ENCODE data around the gene MPST.
"Not testable (repeated sequence)": the region's sequence is repeated elsewhere in the genome, so short reads cannot be mapped to it uniquely, and the experiment has no call there.

The MPST gene

DNA sequence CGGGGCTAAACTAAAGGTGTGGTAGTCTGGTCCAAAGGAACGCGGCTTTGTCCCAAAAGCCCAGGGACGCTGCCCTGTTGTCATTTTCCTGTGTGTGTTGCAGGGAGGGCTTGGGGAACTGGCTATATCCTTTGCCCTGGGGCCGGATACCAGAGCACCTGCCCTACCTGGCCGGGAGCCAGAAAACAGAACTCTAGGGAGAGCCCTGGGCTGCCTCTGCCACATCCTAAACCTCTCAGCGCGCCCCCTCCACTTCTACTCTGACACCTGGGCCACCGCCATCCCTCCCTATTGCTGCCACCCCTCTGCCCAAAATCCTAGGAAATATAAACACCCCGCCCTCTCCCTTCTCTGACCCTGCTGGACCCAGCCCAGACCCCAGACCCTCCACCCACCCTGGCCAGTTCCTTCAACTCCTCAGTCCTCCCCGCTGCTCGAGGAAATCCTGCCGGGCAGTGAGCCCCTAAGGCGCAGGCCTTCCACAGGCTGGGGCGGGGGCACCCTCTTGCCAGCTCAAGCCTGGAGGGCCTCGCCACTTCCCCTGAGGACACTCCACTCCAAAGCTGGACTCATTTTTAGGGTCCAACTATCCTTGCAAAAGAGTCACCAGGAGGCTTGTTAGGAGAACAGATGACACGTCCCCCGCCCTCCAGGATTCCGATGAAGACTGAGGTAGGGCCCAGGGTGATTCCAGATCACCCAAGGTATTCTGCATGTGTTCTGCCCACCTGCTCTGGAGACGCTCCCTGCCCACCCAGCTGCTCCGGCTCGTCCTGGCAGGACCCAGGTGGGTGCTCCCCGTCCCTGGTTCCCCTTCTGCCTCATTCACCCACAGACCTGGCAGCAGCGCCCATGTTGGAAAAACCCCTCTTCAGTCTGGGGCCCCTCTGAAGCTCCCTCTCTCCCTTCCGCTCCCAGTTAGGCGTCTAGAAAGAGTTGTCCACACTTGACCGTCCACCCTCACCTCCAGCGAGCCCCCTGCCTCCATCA, 44.2 kb downstream of the MPST start:
- peak; percentile 82 for DNase-seq

GRCh38 chr22:37064553-37064952, 45.0 kb downstream of the MPST start:
- no peak for DNase-seq

- no peak for DNase-seq
These were observed 45.6 kb downstream of the MPST start for GRCh38 chr22:37065180-37065579.

- no peak for DNase-seq
These were observed 46.4 kb downstream of the MPST start for GRCh38 chr22:37065961-37066360.

DNA sequence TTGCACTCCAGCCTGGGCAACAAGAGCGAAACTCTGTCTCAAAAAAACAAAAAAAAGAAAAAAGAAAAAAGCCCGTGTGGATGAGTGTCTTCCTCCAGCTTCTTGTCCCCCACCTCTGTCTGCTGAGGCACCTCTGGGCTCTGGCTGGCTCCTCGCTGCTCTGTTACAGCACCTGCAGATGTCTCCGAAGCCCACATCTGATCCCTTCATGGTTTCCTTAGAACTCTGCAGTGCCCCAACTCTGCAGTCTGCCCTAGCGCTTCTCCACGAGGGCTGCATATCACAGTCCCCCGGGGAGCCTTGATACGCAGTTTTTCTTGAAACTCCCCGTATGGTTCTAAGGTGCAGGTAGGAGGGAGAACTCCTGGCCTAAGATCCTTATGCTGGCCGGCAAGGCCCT, 47.9 kb downstream of the MPST start:
- DNase-seq, result no peak

GRCh38 chr22:37068859-37069258, 49.3 kb downstream of the MPST start:
- no peak for DNase-seq

- DNase-seq, result no peak
These were observed 49.8 kb downstream of the MPST start for GRCh38 chr22:37069319-37069718.

- DNase-seq, result no peak
These were observed 50.2 kb downstream of the MPST start for GRCh38 chr22:37069719-37070118.

DNA sequence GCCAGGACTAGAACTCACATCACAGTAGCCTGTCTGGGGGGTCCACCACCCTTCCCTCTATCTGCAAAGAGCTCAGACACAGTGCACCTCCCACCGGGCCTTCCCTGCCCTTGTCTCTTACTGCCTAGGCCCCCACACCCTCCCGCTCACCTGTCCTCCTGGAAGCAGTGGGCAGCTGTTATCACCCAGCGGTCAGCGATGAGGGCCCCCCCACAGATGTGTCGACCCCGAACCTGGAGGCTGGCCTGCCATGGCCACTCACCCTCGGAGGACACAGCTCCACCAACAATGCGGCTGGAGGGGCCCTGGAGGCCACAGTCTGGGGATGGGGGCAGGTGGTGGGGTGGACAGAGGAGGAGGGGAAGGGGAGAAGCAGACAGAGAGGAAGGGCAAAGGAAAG, 50.8 kb downstream of the MPST start:
- DNase-seq, result no peak

DNA sequence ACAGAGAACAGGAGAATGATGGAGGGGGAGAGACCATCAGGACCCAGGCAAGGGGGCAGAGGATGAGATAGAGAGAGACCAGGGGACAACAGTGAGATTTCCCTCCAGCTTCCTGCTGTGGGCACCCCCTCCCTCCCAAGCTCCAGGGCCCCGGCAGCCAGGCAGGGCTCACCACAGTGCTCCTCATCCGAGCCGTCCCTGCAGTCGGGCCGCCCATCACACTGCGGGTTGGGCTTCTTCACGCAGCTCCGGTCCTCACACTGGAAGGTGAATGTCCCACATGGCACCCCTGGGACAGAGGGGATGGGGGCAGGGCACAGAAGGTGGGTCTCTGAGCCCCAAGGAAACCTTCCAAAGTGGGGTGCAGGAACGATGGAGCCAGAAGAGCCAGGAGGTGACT, 51.2 kb downstream of the MPST start:
- no peak for DNase-seq

GRCh38 chr22:37071850-37072592, 52.5 kb downstream of the MPST start:
- DNase-seq, result not testable (repeated sequence)

GRCh38 chr22:37072673-37073072, 53.1 kb downstream of the MPST start:
- DNase-seq, result no peak

- no peak for DNase-seq
These were observed 55.0 kb downstream of the MPST start for GRCh38 chr22:37074537-37074936.

DNA sequence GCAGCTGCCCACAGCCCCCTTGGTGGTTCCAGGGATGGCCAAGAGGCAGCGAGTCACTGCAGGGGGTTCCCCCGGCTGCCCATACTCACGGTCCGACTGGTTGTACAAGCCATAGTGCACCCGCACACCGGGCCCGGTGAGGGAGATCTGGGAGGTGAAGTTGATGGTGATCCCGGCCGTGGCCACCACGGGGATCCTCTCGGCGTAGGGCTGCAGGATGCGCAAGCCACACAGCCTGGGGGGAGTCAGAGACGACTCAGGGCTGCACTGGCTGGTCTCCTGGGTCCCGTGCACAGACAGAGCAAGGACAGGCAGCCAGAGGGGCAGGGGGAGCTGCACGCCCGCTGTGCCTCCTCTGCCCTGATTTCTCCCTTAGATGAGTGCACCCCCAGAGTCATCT, 55.5 kb downstream of the MPST start:
- DNase-seq, result no peak

DNA sequence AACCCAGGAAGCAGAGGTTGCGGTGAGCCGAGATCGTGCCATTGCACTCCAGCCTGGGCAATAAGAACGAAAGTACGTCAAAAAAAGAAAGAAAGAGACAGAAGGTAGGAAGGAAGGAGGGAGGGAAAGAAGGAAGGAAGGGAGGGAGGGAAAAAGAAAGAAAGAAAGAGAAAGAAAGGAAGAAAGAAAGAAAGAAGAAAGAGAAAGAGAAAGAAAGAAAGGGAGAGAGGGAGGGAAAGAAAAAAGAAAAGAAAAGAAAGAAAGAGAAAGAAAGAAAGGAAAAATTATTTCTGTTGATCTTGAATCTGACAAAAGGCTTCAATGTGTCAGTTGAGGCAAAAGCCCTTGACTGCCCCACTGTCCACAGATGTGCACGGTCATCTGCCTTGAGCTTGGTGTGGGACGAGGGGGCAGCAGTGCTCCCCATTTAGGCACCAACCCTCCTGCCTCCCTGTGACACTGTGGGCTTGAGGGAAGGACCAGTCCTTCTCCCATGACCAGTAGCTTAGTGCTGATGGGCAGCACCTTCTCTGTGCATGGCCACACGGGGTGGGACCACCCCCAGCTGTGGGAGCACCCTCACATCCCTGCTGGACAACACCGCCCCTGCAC, 56.4 kb downstream of the MPST start:
- no peak for DNase-seq

DNA sequence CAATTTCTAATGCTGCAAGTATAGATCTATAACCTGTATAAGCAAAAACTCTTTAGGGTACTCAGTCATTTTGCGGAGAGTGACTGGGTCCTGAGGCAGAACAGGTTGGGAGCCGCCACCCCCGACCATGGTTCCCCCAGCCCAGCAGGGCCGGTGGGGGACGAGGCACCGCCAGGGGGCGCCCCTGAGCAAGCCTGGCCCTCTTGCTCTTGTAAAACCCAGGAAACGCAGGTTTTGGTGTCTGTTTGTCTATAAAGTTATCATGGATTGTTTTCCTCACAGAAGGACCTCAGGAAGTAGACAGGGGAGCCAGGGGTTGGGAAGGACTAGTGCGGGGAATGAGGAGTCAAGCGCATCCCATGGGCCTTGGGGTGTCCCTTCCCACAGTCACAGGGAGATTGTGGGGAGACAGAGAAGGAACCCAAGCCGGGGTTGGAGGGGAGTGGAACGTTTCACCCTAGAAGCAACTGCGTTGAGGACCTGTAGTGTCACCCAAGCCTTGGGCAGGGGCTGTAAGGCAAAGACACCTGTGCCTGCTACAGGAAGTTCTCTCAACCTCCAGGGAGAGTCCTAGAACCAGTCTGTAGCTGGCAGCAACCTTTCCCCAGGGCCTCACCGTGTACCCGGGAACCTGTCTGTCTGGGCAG, 58.4 kb downstream of the MPST start:
- DNase-seq, result peak; percentile 26

DNA sequence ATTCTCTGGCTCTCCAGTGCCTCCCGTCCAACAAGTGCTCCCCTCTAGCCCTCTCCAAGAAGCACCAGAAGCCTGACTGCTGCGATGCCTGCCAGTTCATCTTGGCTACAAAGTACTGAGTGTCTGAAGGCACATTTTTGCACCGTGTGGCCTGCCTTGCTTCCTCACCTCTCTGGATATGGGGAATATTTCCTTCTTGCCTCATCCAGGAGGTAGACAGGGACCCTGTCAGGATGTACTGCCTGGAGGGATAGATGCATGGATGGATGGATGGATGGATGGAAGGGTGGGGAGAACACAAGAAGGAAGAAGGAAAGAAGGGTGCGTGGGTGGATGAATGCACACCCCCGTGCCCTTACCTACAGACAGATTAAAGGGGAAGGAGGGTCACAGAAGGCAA, 59.6 kb downstream of the MPST start:
- no peak for DNase-seq
